MCF 10A (cell line): ENCODE results near the gene CST7. TPM values are rescaled to one million over a fixed set of nuclear protein-coding genes. Genes with fewer than 3 reads are reported as not detected.

ENCODE experiments used
- BruUV-seq: library from RNA; stranded (reverse); fragments of 400-500 nt; replicated peaks from 2 replicates; lab custom pipeline; 2021; lab: Mats Ljungman, UMichigan
- CTCF ChIA-PET: fragments of 300-600 bp; sonication (Branson Sonifier 250); formaldehyde crosslinking; extraction: SDS; loops from one replicate; lab custom pipeline; 2021; ENCODE audit warnings: antibody characterized with exemption, inconsistent platforms; lab: Yijun Ruan, JAX
- POLR2A ChIA-PET: fragments of 300-600, 350-650 bp; sonication (Branson Sonifier 250); formaldehyde crosslinking; extraction: SDS; loops from one replicate; lab custom pipeline; 2020; ENCODE audit warnings: antibody characterized with exemption, inconsistent platforms; lab: Yijun Ruan, JAX
- DNase-seq: peaks from one replicate; pipeline ENCODE4 v3.0.0-alpha.2; 2018; ENCODE audit not compliant: unreplicated experiment
- H3K27ac Mint-ChIP-seq: one replicate; pipeline ENCODE4 v1.8.0; 2022; ENCODE audit warnings: mild to moderate bottlenecking, low read depth, mixed read lengths; ENCODE audit not compliant: unreplicated experiment
- H3K27me3 Mint-ChIP-seq: one replicate; pipeline ENCODE4 v1.8.0; 2022; ENCODE audit warnings: mixed read lengths; ENCODE audit not compliant: insufficient read depth, unreplicated experiment
- H3K36me3 Mint-ChIP-seq: one replicate; pipeline ENCODE4 v1.8.0; 2022; ENCODE audit warnings: mild to moderate bottlenecking, moderate library complexity, mixed read lengths; ENCODE audit not compliant: insufficient read depth, unreplicated experiment
- H3K4me1 Mint-ChIP-seq: one replicate; pipeline ENCODE4 v1.8.0; 2022; ENCODE audit warnings: mixed read lengths; ENCODE audit not compliant: insufficient read depth, unreplicated experiment
- H3K4me3 Mint-ChIP-seq: one replicate; pipeline ENCODE4 v1.8.0; 2022; ENCODE audit warnings: mild to moderate bottlenecking, moderate library complexity, mixed read lengths; ENCODE audit not compliant: unreplicated experiment
- H3K9me3 Mint-ChIP-seq: one replicate; pipeline ENCODE4 v1.8.0; 2022; ENCODE audit warnings: mixed read lengths; ENCODE audit not compliant: unreplicated experiment
- intact Hi-C: fragments of 100-400 bp; cut with micrococcal nuclease; formaldehyde crosslinking; loops from 2 replicates; pipeline ENCODE4 v1.14.1; 2022
- total RNA-seq: library from RNA; stranded (reverse); gene quantifications from 2 replicates; pipeline ENCODE4 v1.2.3, GENCODE V29; 2022
- TF ChIP-seq, protein P1 (sequence below): fragments of 200-600 bp; IDR thresholded peaks from one replicate; pipeline ENCODE4 v1.8.0; 2022; ENCODE audit warnings: antibody characterized with exemption, mild to moderate bottlenecking; ENCODE audit not compliant: unreplicated experiment

Gene CST7
- total RNA-seq, 1 experiment from 2014 or later: not detected

DNA sequence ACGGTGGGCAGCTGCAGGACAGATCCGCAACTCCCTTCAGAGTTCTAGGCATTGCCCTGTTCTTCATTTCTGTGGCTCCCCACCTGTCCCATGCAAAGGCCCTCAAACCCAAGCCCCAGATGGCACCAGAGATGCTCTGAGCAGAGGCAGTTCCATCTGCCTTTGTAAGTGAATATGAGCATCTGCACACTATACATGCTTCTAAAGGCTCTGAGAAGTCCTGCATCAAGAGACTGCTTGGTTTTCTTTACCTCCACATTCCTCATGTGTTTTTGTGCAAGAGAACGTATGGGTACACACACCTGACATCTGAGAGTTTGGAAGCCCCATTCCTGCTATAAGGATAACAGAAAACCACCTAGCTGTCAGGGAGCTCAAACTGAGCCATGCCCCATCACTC lies 14.4 kb upstream of the CST7 start:
- CTCF ChIA-PET: interaction anchor here (0.6 to 1.3 kb wide), 2 partner anchors 42 to 49 kb away, joined by 3 read pairs; no protein-coding TSS in a partner anchor
- intact Hi-C loops: no loop called here

GRCh38 chr20:24935140-24935539 lies 13.9 kb upstream of the CST7 start:
- ChIA-PET POLR2A (no interaction called here), CTCF (interaction anchor here (0.6 kb wide), 1 partner anchor 459 kb away, joined by 3 read pairs; no protein-coding TSS in a partner anchor)
- Mint-ChIP-seq H3K36me3 (no peaks in the 10 kb centered on the region), H3K4me3 (no peak overlapping the region), H3K9me3 (no peaks in the 10 kb centered on the region), H3K4me1 (peaks cover 8% of the 10 kb centered on the region), H3K27ac (no peak overlapping the region), H3K27me3 (no peaks in the 10 kb centered on the region)
- TF ChIP-seq, protein P1, sequence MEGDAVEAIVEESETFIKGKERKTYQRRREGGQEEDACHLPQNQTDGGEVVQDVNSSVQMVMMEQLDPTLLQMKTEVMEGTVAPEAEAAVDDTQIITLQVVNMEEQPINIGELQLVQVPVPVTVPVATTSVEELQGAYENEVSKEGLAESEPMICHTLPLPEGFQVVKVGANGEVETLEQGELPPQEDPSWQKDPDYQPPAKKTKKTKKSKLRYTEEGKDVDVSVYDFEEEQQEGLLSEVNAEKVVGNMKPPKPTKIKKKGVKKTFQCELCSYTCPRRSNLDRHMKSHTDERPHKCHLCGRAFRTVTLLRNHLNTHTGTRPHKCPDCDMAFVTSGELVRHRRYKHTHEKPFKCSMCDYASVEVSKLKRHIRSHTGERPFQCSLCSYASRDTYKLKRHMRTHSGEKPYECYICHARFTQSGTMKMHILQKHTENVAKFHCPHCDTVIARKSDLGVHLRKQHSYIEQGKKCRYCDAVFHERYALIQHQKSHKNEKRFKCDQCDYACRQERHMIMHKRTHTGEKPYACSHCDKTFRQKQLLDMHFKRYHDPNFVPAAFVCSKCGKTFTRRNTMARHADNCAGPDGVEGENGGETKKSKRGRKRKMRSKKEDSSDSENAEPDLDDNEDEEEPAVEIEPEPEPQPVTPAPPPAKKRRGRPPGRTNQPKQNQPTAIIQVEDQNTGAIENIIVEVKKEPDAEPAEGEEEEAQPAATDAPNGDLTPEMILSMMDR: no peak
- no TSS peak for BruUV-seq
- intact Hi-C loops: no loop called here
- DNase-seq: no peak

More for the DNA sequence above, 14.4 kb upstream of the CST7 start:
- no peak for DNase-seq
- H3K27me3 Mint-ChIP-seq: no peaks in the 10 kb centered on the region
- no TSS peak for BruUV-seq
- H3K4me1 Mint-ChIP-seq: peaks cover 13% of the 10 kb centered on the region
- H3K27ac Mint-ChIP-seq: no peak overlapping the region
- no peak overlapping the region for H3K4me3 Mint-ChIP-seq
- TF ChIP-seq, protein P1: no peak
- H3K36me3 Mint-ChIP-seq: no peaks in the 10 kb centered on the region
- POLR2A ChIA-PET: no interaction called here
- H3K9me3 Mint-ChIP-seq: no peaks in the 10 kb centered on the region

DNA sequence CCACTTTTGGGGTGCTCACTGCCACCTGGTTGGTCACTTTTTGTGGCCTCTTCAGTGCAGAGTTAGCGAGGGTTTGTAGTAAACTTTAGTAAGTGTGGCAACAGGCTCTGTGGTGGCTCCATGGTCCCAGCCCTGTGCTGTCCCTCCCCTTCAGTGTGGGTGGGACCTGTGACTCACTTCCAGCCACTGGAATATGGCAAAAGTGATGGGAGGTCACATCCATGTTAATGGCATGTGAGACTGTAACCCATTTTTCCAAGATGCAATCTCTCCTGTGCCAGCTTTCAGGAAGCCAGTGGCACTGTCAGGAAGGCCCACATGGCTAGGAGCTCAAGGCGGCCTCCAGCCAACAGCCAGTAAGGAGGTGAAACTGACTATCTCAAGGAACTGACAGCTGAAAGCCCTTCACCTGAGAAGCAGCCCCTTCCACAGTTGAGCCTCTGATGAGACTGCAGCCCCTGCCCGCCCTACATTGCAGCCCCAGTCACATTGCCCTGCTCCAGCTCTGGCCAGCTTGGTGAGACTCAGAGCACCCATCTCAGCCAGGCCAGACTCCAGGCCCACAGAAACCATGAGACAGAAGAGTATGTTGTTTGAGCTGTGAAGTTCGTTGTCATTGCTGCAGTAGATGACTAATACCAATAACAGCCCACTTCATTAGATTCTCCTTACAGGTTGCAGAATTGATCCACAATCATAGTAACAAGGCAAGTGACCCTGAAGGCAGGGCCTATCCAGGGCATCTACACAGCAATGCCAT lies 13.1 kb upstream of the CST7 start:
- TF ChIP-seq, protein P1: no peak
- BruUV-seq: no TSS peak
- Mint-ChIP-seq H3K4me1 (peaks cover under 1% of the 10 kb centered on the region), H3K9me3 (no peaks in the 10 kb centered on the region), H3K4me3 (no peak overlapping the region), H3K27ac (no peak overlapping the region), H3K36me3 (no peaks in the 10 kb centered on the region), H3K27me3 (no peaks in the 10 kb centered on the region)
- POLR2A ChIA-PET: no interaction called here
- CTCF ChIA-PET: interaction anchor here (0.6 kb wide), 1 partner anchor 460 kb away, joined by 3 read pairs; no protein-coding TSS in a partner anchor
- no peak for DNase-seq
- intact Hi-C loops: no loop called here

DNA sequence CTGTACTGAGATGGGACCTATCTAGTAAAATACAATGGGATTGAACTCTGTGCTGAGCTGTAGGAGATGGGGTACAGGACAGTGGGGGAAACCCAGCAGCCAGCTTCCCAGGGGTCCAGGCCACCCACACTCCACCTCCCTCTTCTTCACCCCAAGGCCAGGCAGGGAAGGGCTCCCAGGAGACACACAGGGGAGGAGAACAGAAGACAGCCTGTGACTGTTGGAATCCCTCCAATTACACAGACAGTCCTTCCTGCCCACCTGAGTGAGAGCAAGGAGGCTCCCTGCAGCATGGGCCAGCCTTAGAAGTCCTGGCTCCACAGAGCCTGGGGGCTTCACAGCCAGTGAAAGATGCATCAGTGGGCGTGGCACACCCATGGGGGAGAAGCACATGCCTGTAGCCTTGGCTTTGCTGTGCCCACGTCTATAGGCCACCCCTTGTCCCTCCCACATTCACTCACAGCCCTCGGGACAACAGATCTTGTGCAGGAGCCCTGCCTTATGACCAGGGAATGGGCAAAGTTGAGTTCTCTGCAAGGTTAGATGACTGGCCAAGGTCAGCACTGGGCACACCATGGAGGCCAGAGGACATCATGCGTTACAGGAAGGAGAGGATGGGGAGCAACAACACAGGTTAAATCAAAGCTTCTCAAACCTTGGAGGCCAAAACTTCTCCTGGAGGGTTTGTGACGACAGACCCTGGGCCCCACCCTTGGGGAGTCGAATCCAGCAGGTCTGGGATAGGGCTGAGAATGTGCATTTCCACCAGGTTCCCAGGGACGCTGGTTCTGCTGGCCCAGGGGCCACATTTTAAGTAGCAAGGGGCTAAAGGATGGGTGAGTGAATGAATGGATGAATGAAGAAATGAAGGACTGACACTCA lies 12.3 kb upstream of the CST7 start:
- H3K4me1 Mint-ChIP-seq: no peaks in the 10 kb centered on the region
- no peak overlapping the region for H3K4me3 Mint-ChIP-seq
- no peaks in the 10 kb centered on the region for H3K9me3 Mint-ChIP-seq
- DNase-seq: no peak
- POLR2A ChIA-PET: no interaction called here
- no TSS peak for BruUV-seq
- TF ChIP-seq, protein P1: no peak
- no peak overlapping the region for H3K27ac Mint-ChIP-seq
- intact Hi-C loops: no loop called here
- CTCF ChIA-PET: interaction anchor here (0.5 kb wide), 1 partner anchor 704 kb away, joined by 4 read pairs; no protein-coding TSS in a partner anchor
- no peaks in the 10 kb centered on the region for H3K36me3 Mint-ChIP-seq
- H3K27me3 Mint-ChIP-seq: no peaks in the 10 kb centered on the region
